DMS 273 treated with DMSO at 0.1 percent for 48 hours (cell line): ENCODE results near the gene UPK2.
A peak's percentile ranks its signal among the peaks of the same experiment; 100 is the strongest.
"Not testable (repeated sequence)": the region's sequence is repeated elsewhere in the genome, so short reads cannot be mapped to it uniquely, and the experiment has no call there.

Experiments
- DNase-seq: peaks from one replicate; lab custom pipeline; 2025; lab: John Stamatoyannopoulos, UW

Gene UPK2

GRCh38 chr11:118938491-118939403 lies 17.4 kb upstream of the UPK2 start:
- no peak for DNase-seq

- no peak for DNase-seq
Observed at GRCh38 chr11:118939404-118939915, 16.6 kb upstream of the UPK2 start.

GRCh38 chr11:118939953-118940598 lies 16.0 kb upstream of the UPK2 start:
- no peak for DNase-seq

- DNase-seq: no peak
Observed at GRCh38 chr11:118947091-118947490, 9.0 kb upstream of the UPK2 start.

- DNase-seq: no peak
Observed at GRCh38 chr11:118948000-118948399, 8.1 kb upstream of the UPK2 start.

GRCh38 chr11:118953265-118953664 lies 2.8 kb upstream of the UPK2 start:
- peak; percentile 11 for DNase-seq

GRCh38 chr11:118953976-118954375 lies 2.1 kb upstream of the UPK2 start:
- DNase-seq: not testable (repeated sequence)

- DNase-seq: no peak
Observed at GRCh38 chr11:118956847-118957469, 860 bp downstream of the UPK2 start.

GRCh38 chr11:118957549-118957948 lies 1.5 kb downstream of the UPK2 start:
- DNase-seq: no peak

GRCh38 chr11:118957968-118958367 lies 1.9 kb downstream of the UPK2 start:
- no peak for DNase-seq

- no peak for DNase-seq
Observed at GRCh38 chr11:118958577-118958976, 2.5 kb downstream of the UPK2 start.

- no peak for DNase-seq
Observed at GRCh38 chr11:118961189-118961588, 5.1 kb downstream of the UPK2 start.

- no peak for DNase-seq
Observed at GRCh38 chr11:118961591-118961990, 5.5 kb downstream of the UPK2 start.

GRCh38 chr11:118969508-118969907 lies 13.4 kb downstream of the UPK2 start:
- DNase-seq: not testable (repeated sequence)

GRCh38 chr11:118971646-118972045 lies 15.5 kb downstream of the UPK2 start, which contains the start of gene FOXR1:
Gene FOXR1, plus strand, starts transcription at chr11:118971761. Its CDS starts 171 bp downstream, at chr11:118971932.
- DNase-seq: no peak

GRCh38 chr11:118973985-118974384 lies 17.9 kb downstream of the UPK2 start:
- DNase-seq: no peak

GRCh38 chr11:118975771-118976709 lies 19.9 kb downstream of the UPK2 start:
- DNase-seq: no peak

GRCh38 chr11:118979434-118979833 lies 23.3 kb downstream of the UPK2 start:
- DNase-seq: no peak

- DNase-seq: no peak
Observed at GRCh38 chr11:118980191-118980881, 24.2 kb downstream of the UPK2 start.

GRCh38 chr11:118984337-118984736 lies 28.2 kb downstream of the UPK2 start:
- not testable (repeated sequence) for DNase-seq

GRCh38 chr11:118984825-118985224 lies 28.7 kb downstream of the UPK2 start:
- no peak for DNase-seq
